Activated T-helper 1 cell treated with anti-CD3 and anti-CD28 coated beads, Interleukin-12 subunit alpha, Interleukin-12 subunit beta, Interleukin-2, Interleukin-4 antibody, amounts not matched to agents 30 ng/mL and 10 ng/mL and 1 ng/mL, durations not matched to agents 14 hours and 24 hours and 36 hours (primary cell): ENCODE results near the gene RPS6KA2. TPM values are rescaled to one million over a fixed set of nuclear protein-coding genes. Genes with fewer than 3 reads are reported as not detected.
"Not testable (repeated sequence)": the region's sequence is repeated elsewhere in the genome, so short reads cannot be mapped to it uniquely, and the experiment has no call there.

Experiments used
- DNase-seq: peaks from one replicate; pipeline ENCODE4 v3.0.0; 2021; ENCODE audit warnings: low spot score
- H3K27ac Mint-ChIP-seq: one replicate; pipeline ENCODE4 v1.8.0; 2021; ENCODE audit warnings: mild to moderate bottlenecking, mixed read lengths
- H3K27me3 Mint-ChIP-seq: one replicate; pipeline ENCODE4 v1.8.0; 2022; ENCODE audit warnings: mild to moderate bottlenecking, moderate library complexity, mixed read lengths; ENCODE audit not compliant: insufficient read depth
- H3K36me3 Mint-ChIP-seq: one replicate; pipeline ENCODE4 v1.8.0; 2021; ENCODE audit warnings: low read depth, mixed read lengths
- H3K4me1 Mint-ChIP-seq: one replicate; pipeline ENCODE4 v1.8.0; 2021; ENCODE audit warnings: low read depth, mixed read lengths
- H3K4me3 Mint-ChIP-seq: one replicate; pipeline ENCODE4 v1.8.0; 2021; ENCODE audit warnings: mild to moderate bottlenecking, moderate library complexity, mixed read lengths
- H3K9me3 Mint-ChIP-seq: one replicate; pipeline ENCODE4 v1.8.0; 2021; ENCODE audit warnings: mixed read lengths
- intact Hi-C: fragments of 100-400 bp; cut with micrococcal nuclease; formaldehyde crosslinking; loops from one replicate; pipeline ENCODE4 v1.15.1; 2024
- total RNA-seq: library from RNA; stranded (reverse); gene quantifications from 2 replicates; pipeline ENCODE4 v1.2.3, GENCODE V29; 2022

RPS6KA2 gene
- total RNA-seq, 1 donor from 2014 or later: 2.0 TPM

- DNase-seq: no peak
- Mint-ChIP-seq H3K4me3 (no peak overlapping the region), H3K27ac (no peak overlapping the region), H3K36me3 (no peaks in the 10 kb centered on the region), H3K4me1 (peaks cover 19% of the 10 kb centered on the region), H3K27me3 (peaks cover 22% of the 10 kb centered on the region), H3K9me3 (no peaks in the 10 kb centered on the region)
- intact Hi-C loops: no loop called here
Observed at GRCh38 chr6:166637812-166638572, 10.9 kb upstream of the RPS6KA2 start.

GRCh38 chr6:166636934-166637333 is 9.9 kb upstream of the RPS6KA2 start:
- Mint-ChIP-seq H3K27me3 (peaks cover 24% of the 10 kb centered on the region), H3K9me3 (no peaks in the 10 kb centered on the region), H3K4me1 (peaks cover 19% of the 10 kb centered on the region), H3K36me3 (no peaks in the 10 kb centered on the region), H3K4me3 (no peak overlapping the region), H3K27ac (no peak overlapping the region)
- DNase-seq: no peak
- intact Hi-C loops: no loop called here

- peaks cover 23% of the 10 kb centered on the region for H3K27me3 Mint-ChIP-seq
- intact Hi-C loops: no loop called here
- H3K27ac Mint-ChIP-seq: no peak overlapping the region
Observed at GRCh38 chr6:166636191-166636933, 9.3 kb upstream of the RPS6KA2 start.

GRCh38 chr6:166635013-166635970 is 8.2 kb upstream of the RPS6KA2 start:
- intact Hi-C loops: no loop called here
- no peaks in the 10 kb centered on the region for H3K36me3 Mint-ChIP-seq
- DNase-seq: no peak
- H3K9me3 Mint-ChIP-seq: no peaks in the 10 kb centered on the region
- peaks cover 12% of the 10 kb centered on the region for H3K4me1 Mint-ChIP-seq
- H3K27ac Mint-ChIP-seq: no peak overlapping the region
- no peak overlapping the region for H3K4me3 Mint-ChIP-seq
- H3K27me3 Mint-ChIP-seq: peaks cover 15% of the 10 kb centered on the region

More at GRCh38 chr6:166636191-166636933, 9.3 kb upstream of the RPS6KA2 start:
- H3K4me1 Mint-ChIP-seq: peaks cover 19% of the 10 kb centered on the region
- H3K36me3 Mint-ChIP-seq: no peaks in the 10 kb centered on the region
- no peak for DNase-seq
- H3K4me3 Mint-ChIP-seq: no peak overlapping the region
- no peaks in the 10 kb centered on the region for H3K9me3 Mint-ChIP-seq

- H3K36me3 Mint-ChIP-seq, H3K27ac Mint-ChIP-seq, H3K9me3 Mint-ChIP-seq, H3K4me1 Mint-ChIP-seq, H3K4me3 Mint-ChIP-seq, intact Hi-C loops, DNase-seq: not testable (repeated sequence)
- H3K27me3 Mint-ChIP-seq: peaks cover 18% of the 10 kb centered on the region
Observed at GRCh38 chr6:166634581-166634980, 7.5 kb upstream of the RPS6KA2 start.

- intact Hi-C loops: no loop called here
- peaks cover 10% of the 10 kb centered on the region for H3K4me1 Mint-ChIP-seq
Observed at GRCh38 chr6:166633732-166634535, 6.9 kb upstream of the RPS6KA2 start.

GRCh38 chr6:166632731-166633130 is 5.7 kb upstream of the RPS6KA2 start:
- Mint-ChIP-seq H3K4me1 (peaks cover 19% of the 10 kb centered on the region), H3K27ac (no peak overlapping the region), H3K27me3 (peaks cover 22% of the 10 kb centered on the region), H3K9me3 (no peaks in the 10 kb centered on the region), H3K4me3 (no peak overlapping the region), H3K36me3 (no peaks in the 10 kb centered on the region)
- DNase-seq: no peak
- intact Hi-C loops: no loop called here

More at GRCh38 chr6:166633732-166634535, 6.9 kb upstream of the RPS6KA2 start:
- Mint-ChIP-seq H3K27ac (no peak overlapping the region), H3K9me3 (no peaks in the 10 kb centered on the region), H3K4me3 (no peak overlapping the region), H3K36me3 (no peaks in the 10 kb centered on the region), H3K27me3 (peaks cover 21% of the 10 kb centered on the region)
- no peak for DNase-seq

GRCh38 chr6:166630462-166630861 is 3.4 kb upstream of the RPS6KA2 start:
- no peak for DNase-seq
- Mint-ChIP-seq H3K9me3 (no peaks in the 10 kb centered on the region), H3K4me1 (peaks cover 28% of the 10 kb centered on the region), H3K27ac (no peak overlapping the region), H3K36me3 (no peaks in the 10 kb centered on the region), H3K27me3 (peaks cover 34% of the 10 kb centered on the region), H3K4me3 (no peak overlapping the region)
- intact Hi-C loops: no loop called here

- Mint-ChIP-seq H3K27me3 (peaks cover 39% of the 10 kb centered on the region), H3K9me3 (no peaks in the 10 kb centered on the region)
- intact Hi-C loops: loop anchor here (2.0 to 5.0 kb wide), 2 partner anchors 352 to 1197 kb away; partner anchors contain the start of gene AFDN
Observed at GRCh38 chr6:166629628-166630027, 2.6 kb upstream of the RPS6KA2 start.

GRCh38 chr6:166627875-166628801 is 1.1 kb upstream of the RPS6KA2 start:
- peak overlapping the region; percentile 87 for H3K4me3 Mint-ChIP-seq
- H3K9me3 Mint-ChIP-seq: no peaks in the 10 kb centered on the region
- H3K27ac Mint-ChIP-seq: peak overlapping the region; percentile 79
- intact Hi-C loops: loop anchor here (1.0 to 5.0 kb wide), 12 partner anchors 39 to 1199 kb away; partner anchors contain the start of genes AFDN and CEP43
- no peaks in the 10 kb centered on the region for H3K36me3 Mint-ChIP-seq
- peaks cover 42% of the 10 kb centered on the region for H3K27me3 Mint-ChIP-seq
- peak; percentile 53 for DNase-seq
- peaks cover 29% of the 10 kb centered on the region for H3K4me1 Mint-ChIP-seq

More at GRCh38 chr6:166629628-166630027, 2.6 kb upstream of the RPS6KA2 start:
- Mint-ChIP-seq H3K4me1 (peaks cover 29% of the 10 kb centered on the region), H3K27ac (no peak overlapping the region), H3K4me3 (no peak overlapping the region), H3K36me3 (no peaks in the 10 kb centered on the region)
- no peak for DNase-seq
